22Rv1 (cell line): ENCODE results near the gene ANKRD40.

Experiments used
- H3K27ac ChIP-seq: fragments of 450-650 bp; 2 replicates; pipeline ENCODE4 v1.5.1; 2017
- ZFX ChIP-seq: fragments of 450-650 bp; IDR thresholded peaks from 2 replicates; pipeline ENCODE4 v1.6.1; 2017; ENCODE audit warnings: antibody characterized with exemption, borderline replicate concordance
- TF ChIP-seq, protein P1 (sequence below): fragments of 450-650 bp; IDR thresholded peaks from 2 replicates; pipeline ENCODE4 v1.5.1; 2017; ENCODE audit warnings: mild to moderate bottlenecking

The ANKRD40 gene

DNA sequence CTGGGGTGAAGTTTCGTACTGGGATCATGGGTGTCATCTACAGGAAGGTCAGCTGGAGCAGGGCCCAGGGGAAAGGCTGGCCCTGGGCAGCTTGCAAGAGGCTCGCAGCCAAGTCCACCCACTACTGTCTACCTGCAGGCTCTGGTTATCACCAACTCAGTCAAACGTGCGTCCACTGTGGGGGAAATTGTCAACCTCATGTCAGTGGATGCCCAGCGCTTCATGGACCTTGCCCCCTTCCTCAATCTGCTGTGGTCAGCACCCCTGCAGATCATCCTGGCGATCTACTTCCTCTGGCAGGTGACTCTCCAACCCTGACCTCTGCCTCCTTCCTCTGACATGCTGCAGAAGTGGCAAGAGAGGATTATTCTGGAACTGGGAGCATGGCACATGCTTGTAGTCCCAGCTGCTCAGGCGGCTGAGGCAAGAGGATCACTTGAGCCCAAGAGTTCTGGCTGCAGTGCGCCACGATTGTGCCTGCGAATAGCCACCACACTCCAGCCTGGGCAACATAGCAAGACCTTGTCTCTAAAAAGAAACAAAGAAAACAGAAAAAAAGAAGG lies 43.8 kb downstream of the ANKRD40 start:
- TF ChIP-seq ZFX = no peak
- TF ChIP-seq, protein P1, sequence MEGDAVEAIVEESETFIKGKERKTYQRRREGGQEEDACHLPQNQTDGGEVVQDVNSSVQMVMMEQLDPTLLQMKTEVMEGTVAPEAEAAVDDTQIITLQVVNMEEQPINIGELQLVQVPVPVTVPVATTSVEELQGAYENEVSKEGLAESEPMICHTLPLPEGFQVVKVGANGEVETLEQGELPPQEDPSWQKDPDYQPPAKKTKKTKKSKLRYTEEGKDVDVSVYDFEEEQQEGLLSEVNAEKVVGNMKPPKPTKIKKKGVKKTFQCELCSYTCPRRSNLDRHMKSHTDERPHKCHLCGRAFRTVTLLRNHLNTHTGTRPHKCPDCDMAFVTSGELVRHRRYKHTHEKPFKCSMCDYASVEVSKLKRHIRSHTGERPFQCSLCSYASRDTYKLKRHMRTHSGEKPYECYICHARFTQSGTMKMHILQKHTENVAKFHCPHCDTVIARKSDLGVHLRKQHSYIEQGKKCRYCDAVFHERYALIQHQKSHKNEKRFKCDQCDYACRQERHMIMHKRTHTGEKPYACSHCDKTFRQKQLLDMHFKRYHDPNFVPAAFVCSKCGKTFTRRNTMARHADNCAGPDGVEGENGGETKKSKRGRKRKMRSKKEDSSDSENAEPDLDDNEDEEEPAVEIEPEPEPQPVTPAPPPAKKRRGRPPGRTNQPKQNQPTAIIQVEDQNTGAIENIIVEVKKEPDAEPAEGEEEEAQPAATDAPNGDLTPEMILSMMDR = no peak

DNA sequence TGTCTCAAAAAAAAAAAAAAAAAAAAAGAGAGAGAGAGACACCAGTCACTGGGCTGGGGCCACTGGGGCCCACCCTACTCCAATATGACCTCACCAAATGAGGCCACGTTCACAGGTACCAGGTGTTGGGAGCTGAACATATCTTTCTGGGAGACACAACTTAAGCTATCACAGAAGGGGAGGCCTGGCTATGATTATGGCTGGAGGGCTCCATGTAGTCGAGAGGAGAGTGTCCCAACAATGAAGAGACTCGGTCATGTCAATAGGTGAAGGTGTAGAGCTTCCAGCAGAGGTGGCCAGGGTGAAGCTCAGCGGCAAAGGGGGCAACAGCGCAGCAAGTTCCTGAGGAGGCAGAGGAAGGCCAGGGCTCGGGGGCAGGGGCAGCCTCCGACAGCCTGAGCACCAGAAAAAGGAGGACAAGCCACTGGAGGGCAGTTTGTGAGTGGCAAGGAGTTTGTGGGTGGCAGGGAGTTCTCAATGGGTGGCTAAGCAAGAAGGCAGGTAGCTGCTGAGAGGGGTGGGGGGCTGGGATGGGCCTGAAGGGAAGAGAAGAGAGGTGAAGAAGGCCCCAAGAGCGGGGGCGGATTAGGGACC lies 45.0 kb downstream of the ANKRD40 start:
- no peak overlapping the region for H3K27ac ChIP-seq
- TF ChIP-seq, protein P1 = no peak
- no peak for TF ChIP-seq ZFX

More for the DNA sequence above, 43.8 kb downstream of the ANKRD40 start:
- no peak overlapping the region for H3K27ac ChIP-seq

DNA sequence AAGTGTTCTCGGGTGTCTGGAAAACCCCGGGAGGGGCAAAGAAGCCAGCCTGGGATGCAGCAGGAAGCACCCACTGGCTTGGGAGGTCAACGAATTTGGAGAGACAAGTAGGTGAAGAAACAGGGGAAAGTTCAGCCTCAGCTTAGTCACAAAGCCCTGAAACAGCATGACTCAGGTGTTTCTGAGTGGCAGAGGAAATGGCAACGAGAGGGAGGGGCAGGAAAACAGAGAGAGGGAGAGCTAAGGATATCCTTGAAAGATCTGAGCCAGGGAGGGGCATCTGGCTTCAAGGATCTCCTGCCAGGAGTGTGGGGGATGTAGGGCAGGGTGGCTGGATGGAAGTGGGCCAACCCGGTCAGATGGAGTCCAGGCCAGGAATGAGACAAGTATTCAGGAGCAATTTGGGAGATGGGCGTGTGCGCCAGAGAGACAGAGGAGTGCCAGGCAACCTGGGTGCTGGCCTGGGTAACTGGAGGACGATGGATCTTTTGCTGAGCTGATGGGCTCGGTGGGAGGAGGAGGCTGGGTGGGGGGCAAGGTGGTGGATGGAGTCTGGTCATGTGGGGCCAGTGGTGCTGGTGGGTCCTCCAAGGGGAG lies 45.8 kb downstream of the ANKRD40 start:
- no peak for TF ChIP-seq ZFX
- TF ChIP-seq, protein P1 = no peak
- H3K27ac ChIP-seq = peak overlapping the region; percentile 46

DNA sequence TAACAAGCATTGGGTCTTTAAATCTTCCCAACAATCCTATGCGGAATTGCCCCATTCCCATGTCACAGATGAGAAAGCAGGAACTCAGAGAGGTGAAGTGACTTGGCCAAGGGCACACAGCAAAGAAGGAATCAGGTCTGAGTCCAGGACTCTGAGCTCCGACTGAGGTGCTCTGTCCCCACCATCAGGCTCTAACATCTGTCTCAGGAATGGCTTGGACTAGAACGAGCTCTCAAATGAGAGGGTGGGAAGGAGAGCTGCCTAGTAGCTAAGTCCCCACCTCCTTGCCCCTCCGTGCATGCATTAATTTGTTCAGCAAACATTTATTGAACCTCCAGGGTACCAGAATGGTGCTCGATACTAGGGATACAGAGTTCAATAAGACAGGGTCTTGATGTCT lies 46.4 kb downstream of the ANKRD40 start:
- peak overlapping the region; percentile 46 for H3K27ac ChIP-seq

DNA sequence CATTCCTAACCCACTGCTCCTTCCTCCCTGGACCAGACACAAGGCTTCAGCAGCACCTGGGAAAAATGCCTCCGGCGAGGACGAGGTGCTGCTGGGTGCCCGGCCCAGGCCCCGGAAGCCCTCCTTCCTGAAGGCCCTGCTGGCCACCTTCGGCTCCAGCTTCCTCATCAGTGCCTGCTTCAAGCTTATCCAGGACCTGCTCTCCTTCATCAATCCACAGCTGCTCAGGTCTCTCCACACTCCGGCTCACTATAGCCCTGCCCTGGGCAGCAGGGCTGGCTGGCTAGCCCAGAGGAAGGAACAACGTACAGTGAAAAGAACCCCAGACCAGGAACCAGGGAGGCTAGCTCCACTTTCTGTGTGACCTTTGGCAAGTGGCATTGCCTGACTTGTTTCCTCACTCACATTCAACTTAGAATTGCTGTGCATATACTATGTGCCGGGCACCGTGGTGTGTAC lies 46.8 kb downstream of the ANKRD40 start:
- TF ChIP-seq, protein P1 = no peak
- TF ChIP-seq ZFX = no peak
- H3K27ac ChIP-seq = peak overlapping the region; percentile 46; the same call in 1 of the 2 replicates

More for the DNA sequence above, 46.4 kb downstream of the ANKRD40 start:
- no peak for TF ChIP-seq ZFX

DNA sequence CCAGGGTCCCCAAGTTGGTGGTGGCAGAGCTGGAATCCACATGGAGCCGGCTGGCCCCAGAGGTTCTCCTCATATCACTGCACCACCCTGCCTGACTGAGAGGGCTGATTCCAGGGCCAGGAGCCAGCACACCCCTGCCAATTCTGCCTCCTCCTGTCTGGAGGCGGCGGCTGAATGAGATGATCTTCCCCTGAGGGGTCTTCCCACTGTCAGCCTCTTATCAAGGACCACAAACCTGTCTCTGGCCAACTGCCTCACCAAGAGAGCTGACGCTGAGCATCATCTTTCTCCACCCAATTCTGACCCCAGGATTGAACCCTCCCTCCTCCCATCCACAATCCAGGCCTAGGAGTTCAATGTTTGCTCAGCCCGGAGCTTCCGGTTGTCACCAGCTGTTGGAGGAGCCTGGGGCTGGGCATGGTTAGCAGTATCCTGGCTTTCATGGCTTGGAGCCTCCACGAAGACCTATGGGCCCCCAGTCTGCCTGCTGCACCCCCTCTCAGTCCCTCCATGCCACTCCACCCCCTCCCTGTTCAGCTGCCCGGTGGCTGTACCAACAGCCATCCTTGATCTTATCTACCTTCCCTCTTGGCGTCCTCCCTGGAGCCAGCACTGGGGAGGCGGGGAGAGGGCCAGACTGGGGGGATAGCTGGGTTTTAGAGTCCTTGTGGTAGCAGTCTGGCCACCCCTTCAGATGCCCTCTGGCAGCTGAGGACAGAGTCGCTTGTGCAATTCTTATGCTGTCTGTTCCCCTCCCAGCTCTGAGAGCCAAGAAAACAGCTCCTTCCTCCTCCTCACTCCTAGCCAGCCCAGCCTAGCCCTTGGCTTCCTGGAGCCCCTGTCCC lies 47.5 kb downstream of the ANKRD40 start:
- H3K27ac ChIP-seq = peak overlapping the region; percentile 46; the same call in 1 of the 2 replicates
- TF ChIP-seq, protein P1 = no peak
- TF ChIP-seq ZFX = no peak

DNA sequence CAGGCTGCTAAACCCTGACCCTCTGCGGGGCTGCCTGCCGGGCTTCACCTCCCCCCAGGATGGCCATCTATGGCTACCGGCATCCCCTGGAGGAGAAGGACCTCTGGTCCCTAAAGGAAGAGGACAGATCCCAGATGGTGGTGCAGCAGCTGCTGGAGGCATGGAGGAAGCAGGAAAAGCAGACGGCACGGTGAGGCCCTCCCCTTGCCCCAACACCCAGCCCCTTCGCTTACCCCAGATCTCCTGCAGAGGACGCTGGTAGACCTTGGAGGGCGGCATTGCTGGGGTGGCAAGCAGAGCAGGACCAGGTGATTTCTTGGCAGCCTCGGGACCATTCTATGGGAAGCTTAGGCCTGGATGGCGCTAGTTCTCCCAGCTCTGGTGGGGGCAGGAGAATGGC lies 48.5 kb downstream of the ANKRD40 start:
- TF ChIP-seq, protein P1 = no peak
- TF ChIP-seq ZFX = no peak
- H3K27ac ChIP-seq = no peak overlapping the region
